Activated B cell treated with CpG ODN at 0.5 μM for 24 hours (primary cell): ENCODE data around the gene PIGS. TPM values are rescaled to one million over a fixed set of nuclear protein-coding genes. Genes with fewer than 3 reads are reported as not detected.

Source experiments
- ATAC-seq: fragments of 200-7000 bp; cut with Tn5 transposase; one replicate; pipeline ENCODE4 v1.10.0; 2021; ENCODE audit warnings: low read depth, mild to moderate bottlenecking, moderate library complexity
- CTCF ChIA-PET: fragments of 350-600 bp; sonication (Branson Sonifier 250); formaldehyde crosslinking; loops from one replicate; lab custom pipeline; 2021; ENCODE audit warnings: antibody characterized with exemption; lab: Charles Lee
- POLR2A ChIA-PET: fragments of 350-600 bp; sonication (Branson Sonifier 250); formaldehyde crosslinking; loops from one replicate; lab custom pipeline; 2021; ENCODE audit warnings: antibody characterized with exemption; lab: Charles Lee
- DNase-seq: peaks from one replicate; pipeline ENCODE4 v3.0.0; 2022
- H3K27ac Mint-ChIP-seq: one replicate; pipeline ENCODE4 v1.8.0; 2020; ENCODE audit warnings: mixed read lengths
- H3K27me3 Mint-ChIP-seq: one replicate; pipeline ENCODE4 v1.8.0; 2021; ENCODE audit warnings: mixed read lengths
- H3K36me3 Mint-ChIP-seq: one replicate; pipeline ENCODE4 v1.8.0; 2021; ENCODE audit warnings: low read depth, mixed read lengths
- H3K4me1 Mint-ChIP-seq: one replicate; pipeline ENCODE4 v1.8.0; 2021; ENCODE audit warnings: mixed read lengths
- H3K4me3 Mint-ChIP-seq: one replicate; pipeline ENCODE4 v1.8.0; 2020; ENCODE audit warnings: mild to moderate bottlenecking, mixed read lengths
- H3K9me3 Mint-ChIP-seq: one replicate; pipeline ENCODE4 v1.8.0; 2020; ENCODE audit warnings: mixed read lengths
- intact Hi-C: fragments of 100-400 bp; cut with micrococcal nuclease; formaldehyde crosslinking; loops from one replicate; pipeline ENCODE4 v1.15.1; 2024
- total RNA-seq: library from RNA; stranded (reverse); gene quantifications from 2 replicates; pipeline ENCODE4 v1.2.3, GENCODE V29; 2022
- TF ChIP-seq, protein P1 (sequence below): fragments of 200-600 bp; IDR thresholded peaks from one replicate; pipeline ENCODE4 v1.8.0; 2022; ENCODE audit warnings: antibody characterized with exemption, mild to moderate bottlenecking

PIGS gene
- total RNA-seq, 1 donor from 2014 or later: 92.2 TPM

DNA sequence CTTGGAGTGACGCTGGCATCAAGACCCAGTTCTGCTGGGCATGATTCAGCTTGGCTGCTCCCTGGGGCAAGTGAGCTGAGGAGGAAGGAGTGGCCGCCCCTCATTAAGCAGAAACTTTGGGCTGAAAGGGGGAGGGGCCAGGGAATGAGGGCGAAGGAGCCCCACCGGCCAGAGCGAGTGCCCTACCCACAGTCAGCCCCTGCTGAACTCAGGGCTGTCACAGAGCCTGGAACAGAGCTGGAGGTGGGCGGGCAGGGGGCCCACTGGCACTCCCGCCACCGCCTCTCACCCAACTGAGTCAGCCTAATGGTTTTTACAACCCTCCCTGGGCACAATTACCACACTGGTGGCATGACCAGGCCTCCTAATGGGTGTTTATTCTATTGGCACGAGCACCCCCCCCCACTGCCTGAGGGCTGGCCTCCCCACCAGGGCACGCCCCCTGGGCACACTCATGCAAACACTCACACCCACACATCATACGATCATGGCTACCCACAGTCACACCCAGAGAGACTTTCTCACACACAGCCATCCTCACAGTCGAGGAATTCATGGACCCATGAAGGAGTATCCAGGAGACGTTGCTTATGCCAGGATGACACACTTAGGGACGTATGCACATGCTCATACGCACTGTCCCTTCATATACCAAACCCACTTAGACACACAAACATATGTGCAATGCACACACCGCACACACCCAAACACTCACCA, 38.1 kb downstream of the PIGS start:
- Mint-ChIP-seq H3K9me3 (no peaks in the 10 kb centered on the region), H3K36me3 (no peaks in the 10 kb centered on the region), H3K4me3 (no peak overlapping the region), H3K4me1 (no peaks in the 10 kb centered on the region), H3K27me3 (no peaks in the 10 kb centered on the region), H3K27ac (no peak overlapping the region)
- ChIA-PET POLR2A (no interaction called here), CTCF (no interaction called here)
- ATAC-seq (no peak), DNase-seq (no peak)
- TF ChIP-seq, protein P1, sequence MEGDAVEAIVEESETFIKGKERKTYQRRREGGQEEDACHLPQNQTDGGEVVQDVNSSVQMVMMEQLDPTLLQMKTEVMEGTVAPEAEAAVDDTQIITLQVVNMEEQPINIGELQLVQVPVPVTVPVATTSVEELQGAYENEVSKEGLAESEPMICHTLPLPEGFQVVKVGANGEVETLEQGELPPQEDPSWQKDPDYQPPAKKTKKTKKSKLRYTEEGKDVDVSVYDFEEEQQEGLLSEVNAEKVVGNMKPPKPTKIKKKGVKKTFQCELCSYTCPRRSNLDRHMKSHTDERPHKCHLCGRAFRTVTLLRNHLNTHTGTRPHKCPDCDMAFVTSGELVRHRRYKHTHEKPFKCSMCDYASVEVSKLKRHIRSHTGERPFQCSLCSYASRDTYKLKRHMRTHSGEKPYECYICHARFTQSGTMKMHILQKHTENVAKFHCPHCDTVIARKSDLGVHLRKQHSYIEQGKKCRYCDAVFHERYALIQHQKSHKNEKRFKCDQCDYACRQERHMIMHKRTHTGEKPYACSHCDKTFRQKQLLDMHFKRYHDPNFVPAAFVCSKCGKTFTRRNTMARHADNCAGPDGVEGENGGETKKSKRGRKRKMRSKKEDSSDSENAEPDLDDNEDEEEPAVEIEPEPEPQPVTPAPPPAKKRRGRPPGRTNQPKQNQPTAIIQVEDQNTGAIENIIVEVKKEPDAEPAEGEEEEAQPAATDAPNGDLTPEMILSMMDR: no peak
- intact Hi-C loops: no loop called here

DNA sequence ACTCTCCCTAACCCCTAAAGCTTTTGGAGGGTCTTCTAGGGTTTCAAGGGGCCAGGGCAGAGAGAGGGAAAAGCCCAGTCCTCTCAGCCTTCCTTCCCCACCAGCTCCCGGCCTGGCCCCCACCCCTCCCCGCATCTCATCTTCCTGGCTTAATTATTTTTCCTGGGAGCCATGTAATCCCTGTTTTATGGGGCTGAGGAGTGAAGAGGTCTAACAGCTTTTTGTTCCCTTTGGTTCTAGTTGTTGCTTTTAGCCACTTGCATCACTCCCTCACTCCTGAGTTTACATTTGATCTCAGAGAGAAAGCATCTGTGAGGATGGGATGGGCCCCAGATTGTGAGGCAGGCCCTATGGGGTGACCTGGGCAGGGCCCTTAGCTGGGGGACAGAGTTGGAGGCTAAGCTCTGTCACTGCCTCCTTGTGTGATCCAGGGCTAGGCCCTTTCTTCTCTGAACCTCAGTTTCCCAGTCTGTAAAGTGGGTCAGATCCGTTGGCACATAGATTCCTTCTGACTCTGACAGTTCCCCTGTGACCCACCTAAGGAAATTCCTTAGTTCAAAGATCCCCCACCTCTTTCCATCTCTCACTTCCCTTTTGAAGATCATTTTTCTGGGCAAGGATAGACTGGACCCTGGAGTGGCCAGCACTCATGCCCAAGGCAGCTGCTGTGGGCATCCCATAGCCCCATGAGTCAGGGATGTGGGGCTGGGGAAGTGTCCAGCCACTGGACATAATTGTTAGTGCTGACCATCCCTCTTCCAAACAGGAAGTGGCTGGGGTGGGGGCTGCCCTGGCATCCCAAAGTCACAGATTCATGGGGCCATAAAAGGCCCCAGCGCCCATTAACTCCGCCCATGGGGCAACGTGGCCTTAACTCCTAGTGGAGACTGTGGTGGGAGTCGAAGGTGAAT, 39.0 kb downstream of the PIGS start:
- no peaks in the 10 kb centered on the region for H3K4me1 Mint-ChIP-seq
- CTCF ChIA-PET: interaction anchor here (0.6 to 1.2 kb wide), 2 partner anchors 10 to 80 kb away, joined by 3 read pairs; no protein-coding TSS in a partner anchor

DNA sequence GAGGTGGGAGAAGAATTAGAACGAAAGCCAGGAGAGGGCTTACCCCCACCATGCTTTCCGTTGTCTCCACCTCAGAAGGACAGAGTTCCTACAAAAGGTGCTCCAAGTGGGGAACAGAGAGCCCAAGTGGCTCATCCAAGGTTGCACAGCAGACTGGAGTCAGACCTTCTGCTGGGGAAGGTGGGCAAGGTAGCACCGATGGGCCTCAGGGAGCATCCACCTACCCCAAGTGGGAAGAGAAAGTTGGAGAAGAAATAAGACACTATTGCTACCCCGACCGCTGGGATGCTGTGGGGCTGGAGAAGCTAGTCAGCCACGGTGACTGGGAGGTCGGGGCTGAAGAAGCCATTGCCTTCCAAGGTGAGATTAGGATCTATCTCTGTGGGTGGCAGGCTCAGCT, 40.4 kb downstream of the PIGS start:
- intact Hi-C loops: no loop called here
- Mint-ChIP-seq H3K4me3 (no peak overlapping the region), H3K36me3 (no peaks in the 10 kb centered on the region), H3K9me3 (no peaks in the 10 kb centered on the region), H3K27me3 (no peaks in the 10 kb centered on the region), H3K4me1 (no peaks in the 10 kb centered on the region), H3K27ac (no peak overlapping the region)
- ChIA-PET POLR2A (interaction anchor here (0.6 kb wide), 1 partner anchor 10 kb away, joined by 7 read pairs; no protein-coding TSS in a partner anchor), CTCF (interaction anchor here (1.2 kb wide), 1 partner anchor 82 kb away, joined by 3 read pairs; no protein-coding TSS in a partner anchor)
- no peak for DNase-seq
- ATAC-seq: no peak
- TF ChIP-seq, protein P1: no peak

More for the DNA sequence above, 39.0 kb downstream of the PIGS start:
- TF ChIP-seq, protein P1: no peak
- H3K27me3 Mint-ChIP-seq: no peaks in the 10 kb centered on the region
- POLR2A ChIA-PET: no interaction called here
- no peaks in the 10 kb centered on the region for H3K9me3 Mint-ChIP-seq
- no peak for ATAC-seq
- H3K36me3 Mint-ChIP-seq: no peaks in the 10 kb centered on the region
- H3K4me3 Mint-ChIP-seq: no peak overlapping the region
- no peak for DNase-seq
- intact Hi-C loops: no loop called here
- no peak overlapping the region for H3K27ac Mint-ChIP-seq

DNA sequence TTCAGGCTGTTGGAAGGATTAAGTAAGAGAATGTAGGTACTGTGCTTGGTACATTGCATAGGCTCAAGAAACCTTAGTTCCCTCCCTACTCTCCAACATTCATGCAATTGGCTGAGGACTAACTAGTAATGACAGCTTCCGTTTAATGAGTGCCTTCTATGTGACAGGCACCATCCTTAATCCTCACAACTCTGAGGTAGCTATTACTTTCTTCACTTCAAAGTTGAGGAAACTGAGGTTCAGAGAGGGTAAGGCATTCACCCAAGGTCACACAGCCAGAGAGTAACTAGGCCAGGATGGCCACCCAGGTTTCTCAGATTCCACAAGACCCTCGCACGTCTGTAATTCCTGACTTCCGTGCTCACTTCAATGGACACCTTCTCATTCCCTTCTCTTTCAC, 41.1 kb downstream of the PIGS start:
- Mint-ChIP-seq H3K36me3 (no peaks in the 10 kb centered on the region), H3K4me1 (no peaks in the 10 kb centered on the region), H3K9me3 (no peaks in the 10 kb centered on the region), H3K27me3 (no peaks in the 10 kb centered on the region), H3K4me3 (no peak overlapping the region), H3K27ac (no peak overlapping the region)
- intact Hi-C loops: no loop called here
- DNase-seq: no peak
- ATAC-seq: no peak
- CTCF ChIA-PET: no interaction called here
- POLR2A ChIA-PET: no interaction called here
- TF ChIP-seq, protein P1: no peak

DNA sequence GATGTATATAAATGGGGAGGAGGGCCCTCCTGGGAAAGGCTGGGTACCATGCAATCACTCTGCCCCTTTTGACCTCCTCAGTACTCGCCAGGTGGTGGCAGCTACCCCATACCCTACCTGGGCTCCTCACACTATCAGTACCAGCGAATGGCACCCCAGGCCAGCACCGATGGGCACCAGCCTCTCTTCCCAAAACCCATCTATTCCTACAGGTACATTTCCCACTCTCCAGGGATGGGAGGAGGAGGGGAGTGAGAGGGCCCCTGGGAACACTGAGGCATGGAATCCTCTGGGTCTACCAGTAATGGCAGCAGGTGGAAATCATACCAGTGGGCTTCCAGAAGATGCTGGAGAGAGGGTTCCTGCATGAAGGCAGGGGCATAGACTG, 42.3 kb downstream of the PIGS start:
- intact Hi-C loops: no loop called here
- H3K36me3 Mint-ChIP-seq: no peaks in the 10 kb centered on the region
- ChIA-PET POLR2A (no interaction called here), CTCF (no interaction called here)
- H3K4me3 Mint-ChIP-seq: no peak overlapping the region
- no peaks in the 10 kb centered on the region for H3K4me1 Mint-ChIP-seq
- H3K9me3 Mint-ChIP-seq: no peaks in the 10 kb centered on the region
- H3K27me3 Mint-ChIP-seq: no peaks in the 10 kb centered on the region
- ATAC-seq (no peak), DNase-seq (no peak)
- H3K27ac Mint-ChIP-seq: no peak overlapping the region
- TF ChIP-seq, protein P1: no peak
